GM21825 (cell line): ENCODE results near the gene PCDHGA7.
"Not testable (repeated sequence)": the region's sequence is repeated elsewhere in the genome, so short reads cannot be mapped to it uniquely, and the experiment has no call there.

ENCODE experiments used
- ATAC-seq: cut with Tn5 transposase; IDR thresholded peaks from one replicate; pipeline ENCODE4 v1.9.1; 2021; ENCODE audit warnings: mild to moderate bottlenecking, moderate library complexity; ENCODE audit not compliant: unreplicated experiment

The PCDHGA7 gene

DNA sequence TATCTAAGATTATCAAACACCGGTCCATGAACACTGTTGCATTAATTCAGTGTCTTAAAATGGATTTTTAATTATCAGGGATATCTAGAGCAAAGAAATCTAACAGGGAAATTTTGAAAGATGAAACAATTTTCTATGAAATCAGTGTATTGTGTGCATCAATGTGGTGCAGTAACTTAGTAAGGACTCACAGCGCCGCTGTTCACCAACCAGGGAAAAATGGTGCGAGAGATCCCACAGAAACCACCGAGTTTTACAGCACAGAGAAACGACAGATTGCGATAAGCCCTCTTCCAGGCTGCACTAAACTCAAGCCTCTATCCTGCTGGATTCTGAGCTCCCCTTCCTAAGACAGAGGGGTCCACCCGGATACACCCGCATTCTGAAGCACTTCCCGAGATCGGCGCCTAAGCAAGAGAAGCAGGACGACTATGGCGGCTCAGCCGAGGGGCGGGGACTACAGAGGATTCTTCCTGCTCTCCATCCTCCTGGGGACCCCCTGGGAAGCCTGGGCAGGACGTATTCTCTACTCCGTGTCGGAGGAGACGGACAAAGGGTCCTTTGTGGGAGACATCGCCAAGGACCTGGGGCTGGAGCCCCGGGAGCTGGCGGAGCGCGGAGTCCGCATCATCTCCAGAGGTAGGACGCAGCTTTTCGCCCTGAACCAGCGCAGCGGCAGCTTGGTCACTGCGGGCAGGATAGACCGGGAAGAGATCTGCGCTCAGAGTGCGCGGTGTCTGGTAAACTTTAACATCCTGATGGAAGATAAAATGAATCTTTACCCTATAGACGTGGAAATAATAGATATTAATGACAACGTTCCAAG is at the start of gene PCDHGA7:
Gene PCDHGA7 (plus strand): TSS at position 274 of the 826 bp plus-strand sequence. CDS start 158 bp downstream, at position 432.
- no peak for ATAC-seq

DNA sequence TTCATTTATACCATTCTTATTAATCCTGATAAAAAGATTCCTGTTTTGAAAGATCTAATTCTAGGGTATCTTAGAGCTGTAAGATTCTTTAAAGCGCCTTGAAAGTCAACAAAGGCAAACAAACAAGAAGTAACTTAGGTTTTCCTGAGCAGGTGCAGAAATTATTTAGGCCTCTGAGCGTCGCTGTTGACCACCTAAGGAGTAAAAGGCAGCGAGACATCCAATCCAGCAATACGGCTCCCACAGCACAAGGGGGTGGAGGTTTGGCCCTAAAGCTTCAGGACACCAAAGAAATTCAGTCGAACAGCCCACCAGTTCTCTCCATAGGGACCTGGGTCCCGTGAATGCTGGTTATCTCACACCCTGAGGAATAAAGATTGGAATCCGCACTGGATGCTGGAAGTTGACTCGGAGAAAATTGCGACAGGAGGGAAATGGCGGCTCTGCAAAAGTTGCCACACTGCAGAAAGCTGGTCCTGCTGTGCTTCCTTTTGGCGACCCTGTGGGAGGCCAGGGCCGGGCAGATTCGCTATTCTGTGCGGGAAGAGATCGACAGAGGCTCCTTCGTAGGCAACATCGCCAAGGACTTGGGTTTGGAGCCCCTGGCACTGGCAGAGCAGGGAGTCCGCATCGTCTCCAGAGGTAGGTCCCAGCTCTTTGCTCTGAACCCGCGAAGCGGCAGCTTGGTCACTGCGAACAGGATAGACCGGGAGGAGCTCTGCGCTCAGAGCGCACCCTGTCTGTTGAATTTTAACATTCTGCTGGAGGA is 43.8 kb upstream of the PCDHGA7 start, which contains the start of gene PCDHGA2:
Gene PCDHGA2 (plus strand): TSS at position 223 of the 769 bp plus-strand sequence.
- ATAC-seq: no peak

DNA sequence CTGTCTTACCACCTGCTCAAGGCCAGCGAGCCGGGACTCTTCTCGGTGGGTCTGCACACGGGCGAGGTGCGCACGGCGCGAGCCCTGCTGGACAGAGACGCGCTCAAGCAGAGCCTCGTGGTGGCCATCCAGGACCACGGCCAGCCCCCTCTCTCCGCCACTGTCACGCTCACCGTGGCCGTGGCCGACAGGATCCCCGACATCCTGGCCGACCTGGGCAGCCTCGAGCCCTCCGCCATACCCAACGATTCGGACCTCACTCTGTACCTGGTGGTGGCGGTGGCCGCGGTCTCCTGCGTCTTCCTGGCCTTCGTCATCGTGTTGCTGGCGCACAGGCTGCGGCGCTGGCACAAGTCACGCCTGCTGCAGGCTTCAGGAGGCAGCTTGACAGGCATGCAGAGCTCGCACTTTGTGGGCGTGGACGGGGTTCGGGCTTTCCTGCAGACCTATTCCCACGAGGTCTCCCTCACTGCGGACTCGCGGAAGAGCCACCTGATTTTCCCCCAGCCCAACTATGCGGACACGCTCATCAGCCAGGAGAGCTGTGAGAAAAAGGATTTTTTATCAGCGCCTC is 41.7 kb upstream of the PCDHGA7 start:
- ATAC-seq: not testable (repeated sequence)

DNA sequence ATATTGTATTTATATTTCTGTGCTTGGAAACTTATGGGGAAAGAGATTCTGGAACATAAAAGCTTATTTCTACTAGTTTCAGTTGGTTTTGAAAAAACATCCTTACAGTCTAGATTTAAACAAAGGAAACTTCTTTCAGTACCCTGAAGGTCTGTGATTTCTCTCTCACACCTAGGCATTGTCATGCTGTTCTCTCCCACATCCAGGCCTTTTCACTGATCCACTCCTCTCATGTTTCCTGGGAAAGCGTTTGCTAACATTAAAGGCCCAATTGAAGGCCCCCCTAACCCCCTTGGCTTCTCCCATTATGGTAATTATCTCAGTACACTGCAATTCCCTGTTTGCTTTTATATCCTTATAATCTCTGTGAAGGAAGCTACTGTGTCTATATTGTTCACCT is 39.8 kb upstream of the PCDHGA7 start:
- ATAC-seq: no peak

DNA sequence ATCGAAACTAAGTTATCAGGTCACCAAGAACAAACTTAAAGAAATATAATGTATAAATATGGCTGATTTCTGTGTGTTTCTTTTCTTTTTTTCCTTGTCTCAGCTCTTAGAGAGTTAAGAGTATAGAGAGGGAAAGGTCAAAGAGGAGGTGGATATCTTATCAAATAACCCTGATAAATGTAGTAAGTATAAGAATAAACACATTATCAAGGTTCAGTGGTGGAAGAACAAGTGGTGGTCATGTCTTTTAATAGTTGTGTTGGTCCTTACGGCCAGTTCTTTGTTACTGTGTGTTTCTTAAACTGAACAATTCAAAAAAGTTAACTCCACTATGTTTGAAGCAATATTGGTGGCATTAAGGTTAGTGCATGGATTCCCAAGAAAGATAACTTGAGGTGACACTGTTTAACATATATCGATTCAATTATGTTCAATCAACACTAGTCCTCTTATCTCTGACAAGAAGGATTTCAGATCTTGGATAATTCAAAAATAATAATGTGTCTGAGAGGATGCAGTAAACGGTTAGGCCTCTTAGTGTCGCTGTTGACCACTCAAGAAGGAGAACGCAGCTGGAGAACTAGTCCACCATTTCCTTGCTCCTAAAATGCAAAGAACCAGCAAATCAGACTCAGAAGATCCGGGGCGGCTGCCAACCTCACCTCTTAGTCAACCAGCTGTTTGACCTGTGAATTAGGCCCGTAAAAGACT is 39.1 kb upstream of the PCDHGA7 start, which contains the start of gene PCDHGA3:
Gene PCDHGA3 (plus strand): TSS at position 588 of the 711 bp plus-strand sequence. CDS start 205 bp downstream, outside the sequence.
- no peak for ATAC-seq

DNA sequence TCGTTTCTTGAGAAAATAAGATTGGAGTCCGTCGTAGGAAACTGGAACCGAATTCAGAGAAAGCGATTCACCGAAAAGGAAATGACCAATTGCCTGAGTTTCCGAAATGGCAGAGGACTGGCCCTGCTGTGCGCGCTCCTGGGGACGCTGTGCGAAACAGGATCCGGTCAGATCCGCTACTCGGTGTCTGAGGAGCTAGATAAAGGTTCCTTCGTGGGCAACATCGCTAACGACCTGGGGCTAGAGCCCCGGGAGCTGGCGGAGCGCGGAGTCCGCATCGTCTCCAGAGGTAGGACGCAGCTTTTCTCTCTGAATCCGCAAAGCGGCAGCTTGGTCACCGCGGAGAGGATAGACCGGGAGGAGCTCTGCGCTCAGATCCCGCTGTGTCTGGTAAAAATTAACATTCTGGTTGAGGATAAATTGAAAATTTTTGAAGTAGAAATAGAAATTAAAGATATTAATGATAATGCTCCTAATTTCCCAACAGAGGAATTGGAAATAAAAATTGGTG is 38.5 kb upstream of the PCDHGA7 start:
- ATAC-seq: no peak

DNA sequence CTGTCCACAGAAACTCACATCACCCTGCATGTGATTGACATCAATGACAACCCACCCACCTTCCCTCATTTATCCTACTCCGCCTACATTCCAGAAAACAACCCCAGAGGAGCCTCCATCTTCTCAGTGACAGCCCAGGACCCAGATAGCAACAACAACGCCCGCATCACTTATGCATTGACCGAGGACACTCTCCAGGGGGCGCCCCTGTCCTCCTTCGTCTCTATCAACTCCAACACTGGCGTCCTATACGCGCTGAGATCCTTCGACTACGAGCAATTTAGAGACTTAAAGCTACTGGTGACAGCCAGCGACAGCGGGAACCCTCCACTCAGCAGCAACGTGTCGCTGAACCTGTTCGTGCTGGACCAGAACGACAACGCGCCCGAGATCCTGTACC is 37.2 kb upstream of the PCDHGA7 start:
- no peak for ATAC-seq

DNA sequence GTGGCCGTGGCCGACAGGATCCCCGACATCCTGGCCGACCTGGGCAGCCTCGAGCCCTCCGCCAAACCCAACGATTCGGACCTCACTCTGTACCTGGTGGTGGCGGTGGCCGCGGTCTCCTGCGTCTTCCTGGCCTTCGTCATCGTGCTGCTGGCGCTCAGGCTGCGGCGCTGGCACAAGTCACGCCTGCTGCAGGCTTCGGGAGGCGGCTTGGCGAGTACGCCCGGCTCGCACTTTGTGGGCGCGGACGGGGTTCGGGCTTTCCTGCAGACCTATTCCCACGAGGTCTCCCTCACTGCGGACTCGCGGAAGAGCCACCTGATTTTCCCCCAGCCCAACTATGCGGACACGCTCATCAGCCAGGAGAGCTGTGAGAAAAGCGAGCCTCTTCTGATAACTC is 36.5 kb upstream of the PCDHGA7 start:
- ATAC-seq: not testable (repeated sequence)

DNA sequence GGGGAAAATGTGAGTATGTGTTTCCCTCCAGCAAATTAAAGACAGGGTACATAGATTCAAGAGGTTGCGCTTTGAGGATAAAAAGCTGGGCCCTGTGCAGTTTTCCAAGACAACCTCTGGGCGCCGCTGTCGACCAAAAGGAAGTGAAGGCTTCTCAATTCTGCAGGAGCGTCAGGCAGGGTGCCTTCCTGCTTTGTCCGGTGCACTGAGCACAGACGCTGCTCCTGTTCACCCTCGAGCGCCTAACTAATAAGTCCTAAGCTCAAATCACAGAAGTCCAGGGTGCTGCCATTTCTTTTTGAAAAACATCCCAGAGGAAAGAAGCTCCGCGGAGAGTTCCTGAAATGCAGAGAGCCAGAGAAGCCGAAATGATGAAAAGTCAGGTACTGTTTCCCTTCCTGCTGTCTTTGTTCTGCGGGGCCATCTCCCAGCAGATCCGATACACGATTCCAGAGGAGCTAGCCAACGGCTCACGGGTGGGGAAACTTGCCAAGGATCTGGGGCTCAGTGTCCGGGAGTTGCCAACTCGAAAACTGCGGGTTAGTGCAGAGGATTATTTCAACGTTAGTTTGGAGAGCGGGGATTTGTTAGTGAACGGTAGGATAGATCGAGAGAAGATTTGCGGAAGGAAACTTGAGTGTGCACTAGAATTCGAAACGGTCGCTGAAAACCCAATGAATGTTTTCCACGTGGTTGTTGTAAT is 32.5 kb upstream of the PCDHGA7 start, which contains the start of gene PCDHGB1:
Gene PCDHGB1 (plus strand): TSS at position 183 of the 703 bp plus-strand sequence. CDS start 162 bp downstream, at position 345.
- ATAC-seq: no peak

DNA sequence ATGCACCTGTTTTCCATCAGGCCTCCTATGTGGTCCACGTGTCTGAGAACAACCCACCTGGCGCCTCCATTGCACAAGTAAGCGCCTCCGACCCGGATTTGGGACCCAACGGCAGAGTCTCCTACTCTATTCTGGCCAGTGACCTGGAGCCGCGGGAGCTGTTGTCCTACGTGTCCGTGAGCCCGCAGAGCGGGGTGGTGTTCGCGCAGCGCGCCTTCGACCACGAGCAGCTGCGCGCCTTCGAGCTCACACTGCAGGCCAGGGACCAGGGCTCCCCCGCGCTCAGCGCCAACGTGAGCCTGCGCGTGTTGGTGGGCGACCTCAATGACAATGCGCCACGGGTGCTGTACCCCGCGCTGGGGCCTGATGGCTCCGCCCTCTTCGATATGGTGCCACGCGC is 31.0 kb upstream of the PCDHGA7 start:
- ATAC-seq: no peak

DNA sequence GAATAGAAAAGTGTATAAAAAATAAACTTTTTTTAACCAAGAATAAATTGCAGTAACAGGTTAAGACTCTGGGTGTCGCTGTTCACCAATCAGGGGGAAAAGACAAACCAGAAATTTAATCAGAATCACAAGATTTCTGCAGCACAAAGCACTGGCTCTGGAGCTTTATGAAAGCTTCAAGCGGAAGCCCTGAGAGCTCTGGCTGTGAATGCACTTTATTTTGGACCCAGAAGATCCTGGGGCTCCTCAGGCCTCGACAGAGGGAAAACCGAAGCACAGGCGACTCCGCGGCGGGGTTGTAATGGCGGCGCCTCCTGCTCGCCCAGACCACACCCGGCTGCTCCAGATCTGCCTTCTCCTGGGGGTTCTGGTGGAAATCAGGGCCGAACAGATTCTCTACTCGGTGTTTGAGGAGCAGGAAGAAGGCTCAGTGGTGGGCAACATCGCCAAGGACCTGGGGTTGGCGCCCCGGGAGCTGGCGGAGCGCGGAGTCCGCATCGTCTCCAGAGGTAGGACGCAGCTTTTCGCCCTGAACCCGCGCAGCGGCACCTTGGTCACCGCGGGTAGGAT is 27.6 kb upstream of the PCDHGA7 start, which contains the start of gene PCDHGA4:
Gene PCDHGA4 (plus strand): TSS at position 122 of the 570 bp plus-strand sequence. CDS start 87 bp downstream, at position 209.
- ATAC-seq: no peak

DNA sequence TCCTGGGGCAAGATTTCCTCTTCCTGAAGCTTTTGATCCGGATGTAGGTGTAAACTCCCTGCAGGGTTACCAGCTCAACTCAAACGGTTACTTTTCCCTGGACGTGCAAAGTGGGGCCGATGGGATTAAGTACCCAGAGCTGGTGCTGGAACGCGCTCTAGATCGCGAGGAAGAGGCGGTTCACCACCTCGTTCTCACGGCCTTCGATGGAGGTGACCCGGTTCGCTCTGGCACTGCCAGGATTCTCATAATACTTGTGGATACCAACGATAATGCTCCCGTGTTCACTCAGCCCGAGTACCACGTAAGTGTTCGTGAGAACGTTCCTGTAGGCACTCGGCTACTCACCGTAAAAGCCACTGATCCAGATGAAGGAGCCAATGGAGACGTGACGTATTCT is 26.9 kb upstream of the PCDHGA7 start:
- no peak for ATAC-seq

DNA sequence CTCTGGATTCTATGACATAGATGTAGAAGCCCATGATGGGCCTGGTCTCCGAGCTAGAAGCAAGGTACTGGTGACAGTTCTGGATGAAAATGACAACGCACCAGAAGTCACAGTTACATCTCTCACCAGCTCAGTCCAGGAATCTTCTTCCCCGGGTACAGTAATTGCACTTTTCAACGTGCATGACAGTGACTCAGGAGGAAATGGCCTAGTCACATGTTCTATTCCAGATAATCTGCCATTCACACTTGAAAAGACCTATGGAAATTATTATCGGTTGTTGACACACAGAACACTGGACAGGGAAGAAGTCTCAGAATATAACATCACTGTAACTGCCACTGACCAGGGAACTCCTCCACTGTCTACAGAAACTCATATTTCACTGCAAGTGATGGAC is 26.4 kb upstream of the PCDHGA7 start:
- no peak for ATAC-seq

DNA sequence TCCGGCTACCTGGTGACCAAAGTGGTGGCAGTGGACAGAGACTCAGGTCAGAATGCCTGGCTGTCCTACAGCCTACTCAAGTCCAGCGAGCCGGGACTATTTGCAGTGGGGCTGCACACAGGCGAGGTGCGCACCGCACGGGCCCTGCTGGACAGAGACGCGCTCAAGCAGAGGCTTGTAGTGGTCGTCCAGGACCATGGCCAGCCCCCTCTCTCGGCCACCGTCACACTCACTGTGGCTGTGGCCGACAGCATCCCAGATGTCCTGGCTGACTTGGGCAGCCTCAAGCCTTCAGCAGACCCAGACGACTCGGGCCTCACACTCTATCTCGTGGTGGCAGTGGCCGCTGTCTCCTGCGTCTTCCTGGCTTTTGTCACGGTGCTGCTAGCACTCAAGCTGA is 25.6 kb upstream of the PCDHGA7 start:
- no peak for ATAC-seq

DNA sequence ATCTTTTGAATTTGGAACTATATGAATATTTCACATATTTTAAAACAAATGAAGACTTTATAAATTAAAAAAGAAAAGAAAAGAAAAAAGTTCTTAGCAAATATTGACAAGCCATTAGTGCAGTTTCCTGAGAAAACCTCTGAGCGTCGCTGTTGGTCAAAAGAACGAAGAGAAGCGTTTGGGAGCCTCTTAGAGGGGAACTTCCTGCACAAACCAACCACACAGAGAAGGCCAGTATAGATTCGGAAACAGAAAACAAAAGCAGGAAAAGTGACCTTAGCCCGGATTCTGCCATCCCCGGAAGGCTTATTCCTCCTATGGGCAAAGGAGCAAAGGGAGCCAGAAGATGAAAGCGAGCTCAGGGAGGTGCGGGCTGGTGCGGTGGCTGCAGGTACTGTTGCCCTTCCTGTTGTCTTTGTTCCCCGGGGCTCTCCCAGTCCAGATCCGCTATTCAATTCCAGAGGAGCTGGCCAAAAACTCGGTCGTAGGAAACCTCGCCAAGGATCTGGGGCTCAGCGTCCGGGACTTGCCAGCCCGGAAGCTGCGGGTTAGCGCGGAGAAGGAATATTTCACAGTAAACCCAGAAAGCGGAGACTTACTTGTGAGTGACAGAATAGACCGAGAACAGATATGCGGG is 22.6 kb upstream of the PCDHGA7 start, which contains the start of gene PCDHGB2:
Gene PCDHGB2 (plus strand): TSS at position 205 of the 637 bp plus-strand sequence. CDS start 142 bp downstream, at position 347.
- no peak for ATAC-seq

DNA sequence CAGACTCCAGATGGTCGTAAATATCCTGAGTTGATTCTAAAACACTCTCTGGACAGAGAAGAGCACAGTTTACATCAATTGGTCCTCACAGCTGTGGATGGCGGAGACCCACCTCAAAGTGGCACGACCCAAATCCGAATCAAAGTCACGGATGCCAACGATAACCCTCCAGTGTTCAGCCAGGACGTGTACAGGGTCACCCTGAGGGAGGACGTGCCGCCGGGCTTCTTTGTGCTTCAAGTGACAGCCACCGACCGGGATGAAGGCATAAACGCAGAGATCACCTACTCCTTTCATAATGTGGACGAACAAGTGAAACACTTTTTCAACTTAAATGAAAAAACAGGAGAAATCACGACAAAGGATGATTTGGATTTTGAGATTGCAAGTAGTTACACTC is 21.9 kb upstream of the PCDHGA7 start:
- ATAC-seq: no peak

DNA sequence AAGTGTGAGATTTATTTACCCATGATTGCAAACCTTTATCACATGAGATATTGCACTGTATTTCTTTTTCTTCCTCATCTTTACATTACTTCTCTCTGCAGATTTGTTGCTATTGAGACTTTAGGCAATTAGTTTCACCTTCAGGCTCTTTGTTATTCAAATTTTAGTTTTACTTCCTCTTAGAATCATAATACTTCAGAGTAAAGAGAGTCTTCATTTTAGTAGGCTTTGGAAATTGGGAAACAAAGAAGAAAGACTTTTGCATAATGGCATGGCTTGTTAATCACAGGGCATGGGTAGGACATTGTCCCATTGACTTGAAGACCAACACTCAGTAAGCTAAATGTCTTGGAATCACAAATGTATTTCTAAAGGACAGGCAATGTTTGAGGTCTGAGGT is 19.8 kb upstream of the PCDHGA7 start:
- no peak for ATAC-seq

DNA sequence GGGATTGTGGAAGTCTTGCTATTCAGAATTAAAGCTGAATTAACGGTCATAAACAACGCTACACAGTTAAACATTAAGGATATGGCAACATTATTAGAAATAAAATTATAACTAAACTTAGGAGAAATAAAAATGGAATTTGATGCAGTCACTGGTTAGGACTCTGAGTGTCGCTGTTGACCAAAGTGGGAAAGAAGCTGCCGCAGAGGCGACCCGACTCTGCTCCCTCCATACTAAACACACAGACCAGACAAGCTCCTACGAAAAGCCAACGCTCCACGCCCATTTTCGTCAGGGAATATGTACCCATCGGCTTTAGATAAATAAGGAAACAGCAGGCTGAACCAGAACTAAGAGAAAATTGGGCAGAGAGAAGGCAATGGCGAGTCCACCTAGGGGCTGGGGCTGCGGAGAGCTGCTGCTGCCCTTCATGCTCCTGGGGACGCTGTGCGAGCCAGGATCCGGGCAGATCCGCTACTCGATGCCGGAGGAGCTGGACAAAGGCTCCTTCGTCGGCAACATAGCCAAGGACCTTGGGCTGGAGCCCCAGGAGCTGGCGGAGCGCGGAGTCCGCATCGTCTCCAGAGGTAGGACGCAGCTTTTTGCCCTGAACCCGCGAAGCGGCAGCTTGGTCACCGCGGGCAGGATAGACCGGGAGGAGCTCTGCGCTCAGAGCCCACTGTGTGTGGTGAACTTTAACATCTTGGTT is 18.4 kb upstream of the PCDHGA7 start, which contains the start of gene PCDHGA5:
Gene PCDHGA5 (plus strand): TSS at position 211 of the 709 bp plus-strand sequence. CDS start 169 bp downstream, at position 380.
- ATAC-seq: no peak
